ENCODE measurements around the gene CTTNBP2NL.
"Not testable (repeated sequence)": the region's sequence is repeated elsewhere in the genome, so short reads cannot be mapped to it uniquely, and the experiment has no call there.

DNA sequence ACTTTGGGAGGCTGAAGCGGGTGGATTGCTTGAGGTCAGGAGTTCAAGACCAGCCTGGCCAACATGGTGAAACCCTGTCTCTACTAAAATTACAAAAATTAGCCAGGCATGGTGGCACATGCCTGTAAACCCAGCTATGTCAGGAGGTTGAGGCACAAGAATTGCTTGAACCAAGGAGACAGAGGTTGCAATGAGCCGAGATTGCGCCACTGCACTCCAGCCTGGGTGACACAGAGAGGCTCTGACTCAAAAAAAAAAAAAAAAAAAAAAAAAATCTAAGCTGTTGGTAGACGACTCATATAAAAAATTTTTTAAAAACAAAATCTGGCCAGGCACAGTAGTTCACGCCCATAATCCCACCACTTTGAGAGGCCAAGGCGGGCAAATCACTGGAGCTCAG, 91.7 kb downstream of the CTTNBP2NL start:
- not testable (repeated sequence) for TF ChIP-seq POLR2A (IDR thresholded peaks at IDR 0.05; ENCODE audit: low read depth, low read length); TAF1 (IDR thresholded peaks at IDR 0.05; ENCODE audit: borderline replicate concordance, low read depth, low read length); POLR2AphosphoS5 (IDR thresholded peaks at IDR 0.05; ENCODE audit: low read depth, low read length)

All from GM12892 (cell line).